Activated CD8-positive, alpha-beta memory T cell treated with anti-CD3 and anti-CD28 coated beads, Interleukin-2, amount 50 U/mL, for 24 hours (primary cell): ENCODE measurements around the gene HES5.

ENCODE experiments used
- DNase-seq: peaks from one replicate; pipeline ENCODE4 v3.0.0-alpha.2; 2020; ENCODE audit errors: extremely low read depth

Gene HES5

DNA sequence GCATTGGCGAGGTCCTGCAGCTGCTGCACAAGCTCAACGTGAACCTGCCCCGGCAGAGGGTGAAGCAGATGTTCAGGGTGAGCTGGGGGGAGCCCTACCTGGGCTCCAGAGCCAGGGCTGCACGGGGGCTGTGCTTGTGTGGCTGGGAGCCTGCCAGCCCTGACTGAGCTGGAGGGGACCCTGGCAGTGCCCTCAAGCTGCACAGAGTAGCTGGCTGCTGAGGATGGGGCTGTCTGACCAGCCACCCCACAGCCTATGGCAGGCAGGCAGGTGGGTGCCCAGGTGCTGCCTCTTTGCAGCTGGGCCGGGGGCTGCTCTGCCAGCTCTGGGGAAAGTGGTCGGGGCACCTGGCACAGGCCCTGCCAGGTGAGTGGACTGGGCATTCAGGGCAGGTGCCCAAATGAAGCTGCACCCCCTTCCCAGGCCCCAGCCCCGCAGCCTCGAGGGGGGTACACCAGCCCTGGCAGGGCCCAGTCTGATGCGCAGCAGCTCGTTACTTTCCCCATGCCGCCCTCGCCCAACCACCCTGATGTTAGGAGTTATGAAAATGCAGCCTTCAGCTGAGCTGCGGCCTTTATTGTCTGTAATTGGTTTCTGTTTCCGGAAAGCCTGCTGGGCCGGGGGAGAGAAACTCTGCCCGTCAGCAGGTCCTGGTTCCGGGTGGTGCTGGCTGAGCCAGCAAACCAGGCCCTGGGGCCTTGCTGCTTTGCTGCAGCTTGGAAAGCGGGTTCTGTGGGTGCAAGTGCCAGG, 49.7 kb downstream of the HES5 start:
- no peak for DNase-seq

- DNase-seq: no peak
Observed at GRCh38 chr1:2479618-2480017, 50.4 kb downstream of the HES5 start.

DNA sequence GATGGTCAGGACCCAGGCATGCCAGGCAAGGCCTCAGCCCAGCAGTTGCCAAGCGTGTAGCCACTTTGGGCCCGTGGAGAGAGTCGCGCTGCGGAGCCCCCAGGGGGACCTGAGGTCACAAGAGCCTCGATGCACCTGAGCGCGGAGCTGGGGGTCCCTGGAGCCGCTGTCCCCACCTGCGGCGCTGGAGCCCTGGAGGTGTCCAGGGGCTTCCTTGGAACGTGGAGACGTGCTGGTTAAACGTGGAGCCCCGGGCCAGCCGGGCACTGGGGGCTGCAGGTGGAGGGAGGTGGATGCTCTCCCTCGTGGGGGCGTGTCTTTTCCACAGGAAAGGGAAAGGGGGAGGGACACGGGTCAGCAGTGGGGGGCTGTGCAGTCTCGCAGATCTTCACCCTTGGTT, 50.9 kb downstream of the HES5 start:
- no peak for DNase-seq
